B cell (primary cell): ENCODE results near the gene KANSL1L. TPM values are rescaled to one million over a fixed set of nuclear protein-coding genes. Genes with fewer than 3 reads are reported as not detected.

Source experiments
- ATAC-seq: fragments of 200-7000 bp; cut with Tn5 transposase; one replicate; pipeline ENCODE4 v1.10.0; 2021; ENCODE audit warnings: low read depth, mild to moderate bottlenecking, moderate number of reproducible peaks, moderate library complexity
- CTCF ChIA-PET: fragments of 350-600 bp; sonication (Branson Sonifier 250); formaldehyde crosslinking; loops from one replicate; lab custom pipeline; 2021; ENCODE audit warnings: antibody characterized with exemption, inconsistent platforms; lab: Charles Lee
- POLR2A ChIA-PET: fragments of 350-600 bp; sonication (Branson Sonifier 250); formaldehyde crosslinking; loops from one replicate; lab custom pipeline; 2021; ENCODE audit warnings: antibody characterized with exemption; lab: Charles Lee
- DNase-seq: peaks from one replicate; pipeline ENCODE4 v3.0.0; 2013
- H2AFZ ChIP-seq: 2 replicates; pipeline ENCODE4 v1.6.1; 2012; ENCODE audit warnings: mild to moderate bottlenecking, low read depth, low read length; ENCODE audit not compliant: insufficient read depth, poor library complexity, severe bottlenecking
- H3K27ac ChIP-seq, 2 donors: 1 replicate in 1 of 2; 2 replicates in 1 of 2; pipeline ENCODE4 v1.5.1; 2012 to 2013; ENCODE audit warnings: low read length in 2 of 2, mild to moderate bottlenecking in 2 of 2, moderate library complexity in 1 of 2
- H3K27me3 ChIP-seq, 4 experiments: fragments of 200-600 bp in 1 of 4; sonication (generic) in 1 of 4; replicated peaks in 1 of 4; 1 replicate in 2 of 4; 2 replicates in 2 of 4; pipeline versions ENCODE4 v1.6.1 to v1.7.0; 2013 to 2016; ENCODE audit warnings: low read length in 3 of 4, mild to moderate bottlenecking in 2 of 4, mixed read lengths in 1 of 4, moderate library complexity in 1 of 4; ENCODE audit not compliant: insufficient read depth in 4 of 4, control insufficient read depth in 3 of 4; ENCODE audit errors: control extremely low read depth in 1 of 4
- H3K36me3 ChIP-seq, 2 experiments: replicated peaks in 1 of 2; 1 replicate in 1 of 2; 2 replicates in 1 of 2; pipeline versions ENCODE4 v1.6.1 to v1.7.1; 2013; ENCODE audit warnings: low read length in 1 of 2; ENCODE audit not compliant: insufficient read depth in 2 of 2, control insufficient read depth in 1 of 2; ENCODE audit errors: control extremely low read depth in 1 of 2, extremely low read depth in 1 of 2
- H3K4me1 ChIP-seq, 2 donors: fragments of 200-600 bp in 1 of 2; sonication (generic) in 1 of 2; 1 replicate in 1 of 2; 2 replicates in 1 of 2; pipeline versions ENCODE4 v1.5.1 to v1.6.1; 2013 to 2017; ENCODE audit warnings: low read length in 2 of 2; ENCODE audit not compliant: control insufficient read depth in 2 of 2, insufficient read depth in 2 of 2
- H3K4me2 ChIP-seq: replicated peaks from 2 replicates; pipeline ENCODE3; 2012; ENCODE audit warnings: mild to moderate bottlenecking, low read depth, low read length; ENCODE audit not compliant: poor library complexity, severe bottlenecking
- H3K4me3 ChIP-seq, 5 experiments: fragments of 200-600 bp in 1 of 5; sonication (generic) in 1 of 5; 1 replicate in 3 of 5; 2 replicates in 2 of 5; pipeline versions ENCODE4 v1.5.1 to v1.7.0; 2011 to 2016; ENCODE audit warnings: low read length in 4 of 5, mild to moderate bottlenecking in 4 of 5, low read depth in 2 of 5, control low read depth in 1 of 5, moderate library complexity in 1 of 5; ENCODE audit not compliant: insufficient read depth in 1 of 5; ENCODE audit errors: control extremely low read depth in 1 of 5, extremely low read depth in 1 of 5
- H3K79me2 ChIP-seq: fragments of 200-600 bp; sonication (generic); one replicate; pipeline ENCODE4 v1.6.0; 2016; ENCODE audit warnings: low read length; ENCODE audit not compliant: control insufficient read depth, insufficient read depth
- H3K9ac ChIP-seq: fragments of 200-600 bp; sonication (generic); 2 replicates; pipeline ENCODE4 v1.6.1; 2017; ENCODE audit warnings: mild to moderate bottlenecking, low read length, moderate library complexity
- H3K9me3 ChIP-seq, 3 donors: one replicate each; pipeline versions ENCODE4 v1.6.1 to v1.7.1; 2013; ENCODE audit warnings: low read length in 2 of 3; ENCODE audit not compliant: control insufficient read depth in 2 of 3, insufficient read depth in 1 of 3; ENCODE audit errors: control extremely low read depth in 1 of 3
- H4K20me1 ChIP-seq: 2 replicates; pipeline ENCODE4 v1.6.0; 2012; ENCODE audit warnings: mild to moderate bottlenecking, low read length; ENCODE audit not compliant: insufficient read depth, control insufficient read depth, poor library complexity, severe bottlenecking
- H3K27ac Mint-ChIP-seq: one replicate; pipeline ENCODE4 v1.8.0; 2021; ENCODE audit warnings: mixed read lengths
- H3K27me3 Mint-ChIP-seq: one replicate; pipeline ENCODE4 v1.8.0; 2021; ENCODE audit warnings: mixed read lengths
- H3K4me1 Mint-ChIP-seq: one replicate; pipeline ENCODE4 v1.8.0; 2021; ENCODE audit warnings: mixed read lengths
- H3K4me3 Mint-ChIP-seq: one replicate; pipeline ENCODE4 v1.8.0; 2021; ENCODE audit warnings: mixed read lengths
- H3K9me3 Mint-ChIP-seq: one replicate; pipeline ENCODE4 v1.8.0; 2022; ENCODE audit warnings: mixed read lengths; ENCODE audit not compliant: insufficient read depth
- CTCF ChIP-seq: fragments of 200-600 bp; IDR thresholded peaks from one replicate; pipeline ENCODE4 v1.8.0; 2022; ENCODE audit warnings: antibody characterized with exemption, mild to moderate bottlenecking
- EZH2 ChIP-seq: IDR thresholded peaks from 2 replicates; pipeline ENCODE4 v1.6.1; 2012; ENCODE audit warnings: borderline replicate concordance, low read depth, mild to moderate bottlenecking, moderate library complexity, low read length; ENCODE audit not compliant: insufficient read depth, poor library complexity, severe bottlenecking
- WGBS: methylation state at CpG from one replicate; pipeline ENCODE4 v1.1.5; 2013; ENCODE audit warnings: missing lambda C conversion rate; ENCODE audit not compliant: insufficient coverage; 5-methylcytosine and 5-hydroxymethylcytosine counted together
- intact Hi-C: fragments of 100-400 bp; cut with micrococcal nuclease; formaldehyde crosslinking; loops from one replicate; pipeline ENCODE4 v1.10.0; 2022
- polyA plus RNA-seq: library from polyadenylated mRNA; depleted of rRNA; stranded (reverse); fragments of >200 nt; gene quantifications from 2 replicates; pipeline ENCODE4 v1.2.3, GENCODE V29; 2012
- total RNA-seq, 2 donors: library from RNA; stranded (reverse); fragments of 120-200 nt in 1 of 2; gene quantifications; 1 replicate in 1 of 2; 2 replicates in 1 of 2; pipeline versions ENCODE4 v1.2.3 to v1.2.4, GENCODE V29; 2013 to 2022

The KANSL1L gene
- total and polyA plus RNA-seq, 2 donors (not counting 1 experiment from before 2014, with no cell fraction given): 7.3 to 21.1 TPM

DNA sequence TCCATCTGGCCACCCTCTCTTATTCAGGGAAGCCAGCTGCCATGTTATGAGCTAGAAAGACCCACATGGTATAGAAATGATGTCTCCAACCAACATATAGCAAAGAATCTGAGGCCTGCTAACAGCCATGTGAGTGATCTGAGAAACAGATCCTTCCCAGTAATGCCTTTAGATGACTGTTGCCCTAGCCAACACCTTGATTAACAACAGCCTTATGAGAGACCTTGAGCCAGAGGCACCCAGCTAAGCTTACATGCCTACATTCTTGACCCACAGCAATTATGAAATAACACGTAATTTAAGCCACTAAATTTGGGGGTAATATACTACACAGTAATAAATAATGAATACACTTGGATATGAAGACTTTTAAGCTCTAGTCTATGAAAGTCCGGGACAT, 13.0 kb downstream of the KANSL1L start:
- Histone ChIP-seq H3K36me3 (peaks cover 0 to 6% of the 10 kb centered on the region in 2 experiments), H2AFZ (no peak overlapping the region), H3K4me3 (no peak overlapping the region), H3K9me3 (no peaks in the 10 kb centered on the region), H3K9ac (no peak overlapping the region), H3K4me1 (peaks cover 4 to 9% of the 10 kb centered on the region in 2 donors), H3K4me2 (no peak overlapping the region), H4K20me1 (peaks cover 16% of the 10 kb centered on the region), H3K27me3 (no peaks in the 10 kb centered on the region), H3K79me2 (peaks cover 36% of the 10 kb centered on the region), H3K27ac (no peak overlapping the region)
- DNase-seq: no peak
- TF ChIP-seq EZH2 (no peak), CTCF (no peak)
- H3K4me1 Mint-ChIP-seq: peaks cover 14% of the 10 kb centered on the region
- WGBS: no CpG with 5 or more reads among the region's 2 CpGs
- ATAC-seq: no peak
- POLR2A ChIA-PET: no interaction called here
- no peak overlapping the region for H3K27ac Mint-ChIP-seq
- no peaks in the 10 kb centered on the region for H3K27me3 Mint-ChIP-seq
- CTCF ChIA-PET: no interaction called here
- H3K4me3 Mint-ChIP-seq: no peak overlapping the region
- no peaks in the 10 kb centered on the region for H3K9me3 Mint-ChIP-seq
- intact Hi-C loops: no loop called here

DNA sequence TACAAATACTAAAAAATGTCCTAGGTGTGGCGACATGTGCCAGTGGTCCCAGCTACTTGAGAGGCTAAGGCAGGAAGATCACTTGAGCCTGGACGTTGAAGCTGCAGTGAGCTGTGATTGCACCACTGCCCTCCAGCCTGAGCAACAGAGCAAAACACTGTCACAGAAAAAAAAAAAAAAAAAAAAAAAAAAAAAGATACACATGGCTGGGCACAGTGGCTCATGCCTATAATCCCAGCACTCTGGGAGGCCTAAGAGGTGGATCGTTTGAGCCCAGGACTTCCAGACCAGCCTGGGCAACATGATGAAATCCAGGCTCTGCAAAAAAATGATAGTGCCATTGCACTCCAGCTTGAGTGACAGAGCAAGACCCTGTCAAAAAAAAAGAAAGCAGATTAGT, 13.7 kb downstream of the KANSL1L start:
- Mint-ChIP-seq H3K9me3 (no peaks in the 10 kb centered on the region), H3K4me1 (peaks cover 7% of the 10 kb centered on the region), H3K27me3 (no peaks in the 10 kb centered on the region), H3K4me3 (no peak overlapping the region), H3K27ac (no peak overlapping the region)
- Histone ChIP-seq H3K4me1 (peaks cover 0 to 3% of the 10 kb centered on the region in 2 donors), H3K4me2 (no peak overlapping the region), H3K4me3 (no peak overlapping the region), H3K27ac (no peak overlapping the region), H3K9ac (no peak overlapping the region), H4K20me1 (peaks cover 11% of the 10 kb centered on the region), H3K9me3 (no peaks in the 10 kb centered on the region), H3K79me2 (peaks cover 31% of the 10 kb centered on the region), H2AFZ (no peak overlapping the region), H3K36me3 (peaks cover 0 to 6% of the 10 kb centered on the region in 2 experiments), H3K27me3 (no peaks in the 10 kb centered on the region)
- POLR2A ChIA-PET: no interaction called here
- 100% methylated on average over 2 of the region's 3 CpGs for WGBS
- intact Hi-C loops: no loop called here
- CTCF ChIA-PET: no interaction called here
- DNase-seq (no peak), ATAC-seq (no peak)
- TF ChIP-seq EZH2 (no peak), CTCF (no peak)
